Activated naive CD8-positive, alpha-beta T cell treated with anti-CD3 and anti-CD28 coated beads, Interleukin-2, amount 10 ng/mL, durations not matched to agents 7 days and 5 days (primary cell): Measurements from ENCODE around the gene GPATCH4. TPM values are rescaled to one million over a fixed set of nuclear protein-coding genes. Genes with fewer than 3 reads are reported as not detected.
"Not testable (repeated sequence)": the region's sequence is repeated elsewhere in the genome, so short reads cannot be mapped to it uniquely, and the experiment has no call there.

Source experiments
- ATAC-seq: fragments of 150-1000 bp; cut with Tn5 transposase; one replicate; pipeline ENCODE4 v1.10.0; 2021; ENCODE audit warnings: low read depth, moderate library complexity
- POLR2A ChIA-PET: fragments of 350-600 bp; sonication (Branson Sonifier 250); formaldehyde crosslinking; loops from one replicate; lab custom pipeline; 2021; ENCODE audit warnings: antibody characterized with exemption; lab: Charles Lee
- DNase-seq: peaks from one replicate; pipeline ENCODE4 v3.0.0; 2021
- H3K27ac Mint-ChIP-seq: one replicate; pipeline ENCODE4 v1.8.0; 2022; ENCODE audit warnings: mild to moderate bottlenecking, mixed read lengths
- H3K27me3 Mint-ChIP-seq: one replicate; pipeline ENCODE4 v1.8.0; 2022; ENCODE audit warnings: mild to moderate bottlenecking, moderate library complexity, mixed read lengths
- H3K36me3 Mint-ChIP-seq: one replicate; pipeline ENCODE4 v1.8.0; 2021; ENCODE audit warnings: mild to moderate bottlenecking, mixed read lengths
- H3K4me1 Mint-ChIP-seq: one replicate; pipeline ENCODE4 v1.8.0; 2021; ENCODE audit warnings: mixed read lengths
- H3K4me3 Mint-ChIP-seq: one replicate; pipeline ENCODE4 v1.8.0; 2022; ENCODE audit warnings: mild to moderate bottlenecking, moderate library complexity, mixed read lengths
- H3K9me3 Mint-ChIP-seq: one replicate; pipeline ENCODE4 v1.8.0; 2021; ENCODE audit warnings: mixed read lengths
- total RNA-seq, 2 experiments: library from RNA; stranded (reverse); gene quantifications; one replicate each; pipeline ENCODE4 v1.2.3, GENCODE V29; 2021

The GPATCH4 gene
- total RNA-seq, 2 experiments from 2014 or later = 29.7 to 31.1 TPM

- Mint-ChIP-seq H3K36me3 (no peaks in the 10 kb centered on the region), H3K9me3 (no peaks in the 10 kb centered on the region), H3K27ac (no peak within 1 kb of the TSS), H3K27me3 (peaks cover 81% of the 10 kb centered on the region), H3K4me3 (peak within 1 kb of the TSS; percentile 44), H3K4me1 (peaks cover 41% of the 10 kb centered on the region)
- POLR2A ChIA-PET = interaction anchor here (0.6 to 0.9 kb wide), 2 partner anchors 18 to 21 kb away, joined by 3 read pairs; no protein-coding TSS in a partner anchor
- no peak for ATAC-seq
- no peak for DNase-seq
Measured at GRCh38 chr1:156641761-156642264, 40.5 kb upstream of the GPATCH4 start, which contains the start of gene BCAN. BCAN (plus strand) TSS chr1:156642117; CDS start chr1:156646055, 3,938 bp downstream.

GRCh38 chr1:156640842-156641706 is 39.8 kb upstream of the GPATCH4 start:
- Mint-ChIP-seq H3K36me3 (no peaks in the 10 kb centered on the region), H3K27me3 (peaks cover 81% of the 10 kb centered on the region), H3K4me1 (peaks cover 38% of the 10 kb centered on the region), H3K4me3 (peak overlapping the region; percentile 38), H3K9me3 (no peaks in the 10 kb centered on the region), H3K27ac (no peak overlapping the region)
- ATAC-seq (no peak), DNase-seq (no peak)
- POLR2A ChIA-PET = interaction anchor here (0.9 kb wide), 1 partner anchor 17 kb away, joined by 3 read pairs; no protein-coding TSS in a partner anchor

- no peak overlapping the region for H3K4me3 Mint-ChIP-seq
- POLR2A ChIA-PET = interaction anchor here (0.6 kb wide), 1 partner anchor 108 kb away, joined by 4 read pairs; no protein-coding TSS in a partner anchor
- H3K27ac Mint-ChIP-seq = no peak overlapping the region
- DNase-seq (no peak), ATAC-seq (no peak)
- no peaks in the 10 kb centered on the region for H3K36me3 Mint-ChIP-seq
- H3K4me1 Mint-ChIP-seq = peaks cover 30% of the 10 kb centered on the region
- H3K27me3 Mint-ChIP-seq = peaks cover 80% of the 10 kb centered on the region
- H3K9me3 Mint-ChIP-seq = no peaks in the 10 kb centered on the region
Measured at GRCh38 chr1:156639601-156640101, 38.4 kb upstream of the GPATCH4 start.

- Mint-ChIP-seq H3K36me3 (no peaks in the 10 kb centered on the region), H3K9me3 (no peaks in the 10 kb centered on the region), H3K4me1 (peaks cover 17% of the 10 kb centered on the region), H3K27me3 (peaks cover 78% of the 10 kb centered on the region), H3K4me3 (no peak overlapping the region), H3K27ac (no peak overlapping the region)
- ATAC-seq = no peak
- POLR2A ChIA-PET = no interaction called here
- no peak for DNase-seq
Measured at GRCh38 chr1:156638189-156638985, 37.1 kb upstream of the GPATCH4 start.

GRCh38 chr1:156632355-156632754 is 31.1 kb upstream of the GPATCH4 start:
- no peaks in the 10 kb centered on the region for H3K4me1 Mint-ChIP-seq
- H3K9me3 Mint-ChIP-seq = no peaks in the 10 kb centered on the region

GRCh38 chr1:156631152-156631551 is 29.9 kb upstream of the GPATCH4 start:
- peaks cover 76% of the 10 kb centered on the region for H3K27me3 Mint-ChIP-seq
- DNase-seq, POLR2A ChIA-PET, H3K4me3 Mint-ChIP-seq, ATAC-seq, H3K27ac Mint-ChIP-seq, H3K4me1 Mint-ChIP-seq, H3K9me3 Mint-ChIP-seq, H3K36me3 Mint-ChIP-seq: not testable (repeated sequence)

More at GRCh38 chr1:156632355-156632754, 31.1 kb upstream of the GPATCH4 start:
- H3K27ac Mint-ChIP-seq = no peak overlapping the region
- no peak for DNase-seq
- peaks cover 79% of the 10 kb centered on the region for H3K27me3 Mint-ChIP-seq
- no peaks in the 10 kb centered on the region for H3K36me3 Mint-ChIP-seq
- ATAC-seq = no peak
- H3K4me3 Mint-ChIP-seq = no peak overlapping the region
- POLR2A ChIA-PET = no interaction called here

GRCh38 chr1:156629823-156630449 is 28.7 kb upstream of the GPATCH4 start:
- H3K36me3 Mint-ChIP-seq = no peaks in the 10 kb centered on the region
- H3K27ac Mint-ChIP-seq = no peak overlapping the region
- H3K4me3 Mint-ChIP-seq = no peak overlapping the region
- no peaks in the 10 kb centered on the region for H3K9me3 Mint-ChIP-seq
- no peak for DNase-seq
- POLR2A ChIA-PET = no interaction called here
- peaks cover 5% of the 10 kb centered on the region for H3K4me1 Mint-ChIP-seq
- ATAC-seq = no peak
- H3K27me3 Mint-ChIP-seq = peaks cover 76% of the 10 kb centered on the region

GRCh38 chr1:156627313-156627880 is 26.1 kb upstream of the GPATCH4 start:
- no peak overlapping the region for H3K27ac Mint-ChIP-seq
- peaks cover 70% of the 10 kb centered on the region for H3K27me3 Mint-ChIP-seq
- DNase-seq (no peak), ATAC-seq (no peak)
- POLR2A ChIA-PET = interaction anchor here (0.7 to 2.4 kb wide), 4 partner anchors 16 to 51 kb away, joined by 3 to 8 read pairs (median 4); no protein-coding TSS in a partner anchor
- peaks cover 5% of the 10 kb centered on the region for H3K4me1 Mint-ChIP-seq
- no peaks in the 10 kb centered on the region for H3K9me3 Mint-ChIP-seq
- no peaks in the 10 kb centered on the region for H3K36me3 Mint-ChIP-seq
- H3K4me3 Mint-ChIP-seq = no peak overlapping the region

GRCh38 chr1:156626079-156626438 is 24.8 kb upstream of the GPATCH4 start:
- ATAC-seq = no peak

GRCh38 chr1:156625436-156626078 is 24.3 kb upstream of the GPATCH4 start:
- Mint-ChIP-seq H3K27me3 (peaks cover 73% of the 10 kb centered on the region), H3K27ac (no peak overlapping the region), H3K4me1 (peaks cover 5% of the 10 kb centered on the region), H3K36me3 (no peaks in the 10 kb centered on the region), H3K4me3 (peak overlapping the region; percentile 32), H3K9me3 (no peaks in the 10 kb centered on the region)
- ATAC-seq (peak; percentile 46), DNase-seq (peak; percentile 80)
- POLR2A ChIA-PET = interaction anchor here (0.6 to 2.4 kb wide), 3 partner anchors 18 to 280 kb away, joined by 3 to 8 read pairs (median 3); no protein-coding TSS in a partner anchor

More at GRCh38 chr1:156626079-156626438, 24.8 kb upstream of the GPATCH4 start:
- Mint-ChIP-seq H3K9me3 (no peaks in the 10 kb centered on the region), H3K36me3 (no peaks in the 10 kb centered on the region), H3K27me3 (peaks cover 75% of the 10 kb centered on the region), H3K27ac (no peak overlapping the region), H3K4me3 (no peak overlapping the region), H3K4me1 (peaks cover 5% of the 10 kb centered on the region)
- POLR2A ChIA-PET = interaction anchor here (2.4 kb wide), 1 partner anchor 17 kb away, joined by 8 read pairs; no protein-coding TSS in a partner anchor
- no peak for DNase-seq

- Mint-ChIP-seq H3K27ac (no peak overlapping the region), H3K9me3 (no peaks in the 10 kb centered on the region), H3K4me3 (no peak overlapping the region), H3K36me3 (no peaks in the 10 kb centered on the region), H3K27me3 (peaks cover 72% of the 10 kb centered on the region), H3K4me1 (peaks cover 5% of the 10 kb centered on the region)
- DNase-seq (no peak), ATAC-seq (peak; percentile 6)
- POLR2A ChIA-PET = interaction anchor here (0.6 to 2.0 kb wide), 7 partner anchors 17 to 279 kb away, joined by 3 to 6 read pairs (median 3); partner anchors contain the start of gene BCAN
Measured at GRCh38 chr1:156624814-156625435, 23.6 kb upstream of the GPATCH4 start.
